Activated naive CD8-positive, alpha-beta T cell (primary cell): Measurements from ENCODE around the gene PRIMPOL.

ENCODE experiments used
- H3K27ac Mint-ChIP-seq: one replicate; pipeline ENCODE4 v1.8.0; 2021; ENCODE audit warnings: mixed read lengths
- H3K27me3 Mint-ChIP-seq: one replicate; pipeline ENCODE4 v1.8.0; 2021; ENCODE audit warnings: mixed read lengths
- H3K36me3 Mint-ChIP-seq: one replicate; pipeline ENCODE4 v1.8.0; 2021; ENCODE audit warnings: mixed read lengths
- H3K4me1 Mint-ChIP-seq: one replicate; pipeline ENCODE4 v1.8.0; 2021; ENCODE audit warnings: low read depth, mixed read lengths
- H3K4me3 Mint-ChIP-seq: one replicate; pipeline ENCODE4 v1.8.0; 2021; ENCODE audit warnings: mild to moderate bottlenecking, mixed read lengths
- H3K9me3 Mint-ChIP-seq: one replicate; pipeline ENCODE4 v1.8.0; 2021; ENCODE audit warnings: low read depth, mixed read lengths

The PRIMPOL gene

DNA sequence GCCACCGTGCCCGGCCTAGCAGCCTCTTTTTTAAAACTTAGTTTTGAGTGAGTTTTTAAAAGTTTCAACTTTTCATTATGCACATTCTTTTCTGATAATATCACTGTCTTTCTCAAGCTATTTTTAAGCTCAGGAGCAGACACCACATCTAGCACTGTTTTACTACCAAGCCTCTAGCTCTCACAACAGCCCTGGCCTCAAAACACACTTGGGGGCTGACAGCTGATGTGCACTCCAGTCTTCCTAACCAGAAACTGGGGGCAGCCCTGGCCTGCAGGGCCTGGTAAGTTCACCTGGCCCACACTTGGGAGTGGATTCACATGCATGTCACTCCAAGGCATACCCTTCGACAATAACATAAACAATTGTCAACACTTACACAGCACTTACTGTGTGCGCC, 50.4 kb downstream of the PRIMPOL start:
- Mint-ChIP-seq H3K27me3 (no peaks in the 10 kb centered on the region), H3K9me3 (no peaks in the 10 kb centered on the region), H3K36me3 (peaks cover 12% of the 10 kb centered on the region), H3K4me1 (no peaks in the 10 kb centered on the region), H3K4me3 (no peak overlapping the region), H3K27ac (no peak overlapping the region)

DNA sequence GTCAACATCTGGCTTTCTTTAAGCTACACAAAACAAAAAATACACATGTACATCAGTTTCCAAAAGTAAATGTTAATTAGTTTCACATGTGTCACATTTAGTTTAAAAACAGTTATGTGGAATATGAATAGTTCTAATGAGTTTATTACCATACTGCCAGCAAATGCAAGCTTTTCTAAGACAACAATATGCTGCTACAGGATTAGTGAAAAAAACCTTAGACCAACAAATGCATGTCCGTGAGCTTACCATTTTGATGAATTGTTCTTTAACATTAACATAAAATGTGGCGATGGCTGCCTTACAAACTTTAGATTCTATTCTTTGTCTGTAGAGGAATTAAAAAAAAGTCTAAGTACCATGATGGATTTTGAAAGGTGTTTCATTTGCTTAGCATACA, 52.6 kb downstream of the PRIMPOL start:
- Mint-ChIP-seq H3K36me3 (peaks cover 22% of the 10 kb centered on the region), H3K4me1 (peaks cover 1% of the 10 kb centered on the region), H3K27me3 (no peaks in the 10 kb centered on the region), H3K27ac (no peak overlapping the region), H3K9me3 (no peaks in the 10 kb centered on the region), H3K4me3 (no peak overlapping the region)

DNA sequence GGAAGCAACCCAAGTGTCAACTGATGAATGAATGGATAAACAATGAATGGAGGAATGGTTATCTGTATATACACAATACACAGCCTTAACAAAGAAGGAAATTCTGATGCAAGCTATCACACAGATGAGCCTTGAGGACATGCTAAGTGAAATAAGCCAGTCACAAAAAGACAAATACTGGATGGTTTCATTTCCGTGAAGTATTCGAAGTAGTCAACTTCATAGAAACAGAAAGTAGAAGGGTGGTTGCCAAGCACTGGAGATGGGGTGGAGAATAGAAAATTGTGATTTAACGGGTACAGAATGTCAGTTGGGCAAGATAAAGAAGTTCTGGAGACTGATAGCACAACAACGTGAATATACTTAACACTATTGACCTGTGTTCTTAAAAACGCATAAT, 56.2 kb downstream of the PRIMPOL start:
- H3K36me3 Mint-ChIP-seq = peaks cover 19% of the 10 kb centered on the region
- H3K4me3 Mint-ChIP-seq = no peak overlapping the region
- H3K4me1 Mint-ChIP-seq = peaks cover 1% of the 10 kb centered on the region
- H3K27me3 Mint-ChIP-seq = no peaks in the 10 kb centered on the region
- H3K27ac Mint-ChIP-seq = no peak overlapping the region
- no peaks in the 10 kb centered on the region for H3K9me3 Mint-ChIP-seq

DNA sequence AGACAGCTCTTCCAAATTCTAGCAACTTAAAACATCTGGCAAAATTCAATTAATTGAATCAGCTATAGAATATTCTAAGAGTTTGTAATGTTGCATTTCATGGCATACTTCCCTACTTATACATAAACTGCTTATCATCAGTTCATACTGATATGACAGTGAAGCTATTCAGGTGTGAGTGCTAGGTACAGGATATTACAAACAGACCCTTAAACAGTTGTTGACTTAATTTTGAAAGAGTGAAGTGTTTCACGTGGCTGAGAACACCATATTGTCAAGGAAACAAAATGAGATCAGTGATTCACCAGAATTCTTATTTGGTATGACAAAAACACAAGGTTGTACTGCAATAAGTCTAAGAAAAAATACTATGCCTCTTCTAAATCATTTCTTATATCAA, 56.9 kb downstream of the PRIMPOL start:
- H3K36me3 Mint-ChIP-seq = peaks cover 19% of the 10 kb centered on the region
- H3K27ac Mint-ChIP-seq = no peak overlapping the region
- peaks cover 1% of the 10 kb centered on the region for H3K4me1 Mint-ChIP-seq
- H3K27me3 Mint-ChIP-seq = no peaks in the 10 kb centered on the region
- no peak overlapping the region for H3K4me3 Mint-ChIP-seq
- no peaks in the 10 kb centered on the region for H3K9me3 Mint-ChIP-seq

DNA sequence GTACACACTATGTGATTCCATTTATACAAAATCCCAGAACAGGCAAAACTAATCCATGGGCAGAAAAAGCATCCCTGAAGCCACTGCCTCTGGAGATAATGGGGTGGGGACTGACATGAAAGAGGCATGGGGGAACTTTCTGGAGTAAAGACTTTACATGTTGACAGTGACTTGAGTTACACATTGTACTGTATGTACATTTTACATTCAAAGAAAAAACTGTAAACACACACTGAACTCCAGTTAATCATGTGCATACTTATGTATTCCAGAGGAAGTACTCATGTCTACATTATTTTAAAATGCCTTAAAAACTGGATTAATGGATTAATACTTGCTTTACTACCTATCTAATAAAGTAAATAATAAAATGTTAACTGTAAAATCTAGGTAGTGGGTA, 62.8 kb downstream of the PRIMPOL start:
- H3K9me3 Mint-ChIP-seq = no peaks in the 10 kb centered on the region
- no peak overlapping the region for H3K4me3 Mint-ChIP-seq
- H3K36me3 Mint-ChIP-seq = peaks cover 11% of the 10 kb centered on the region
- no peaks in the 10 kb centered on the region for H3K4me1 Mint-ChIP-seq
- no peak overlapping the region for H3K27ac Mint-ChIP-seq
- H3K27me3 Mint-ChIP-seq = no peaks in the 10 kb centered on the region

DNA sequence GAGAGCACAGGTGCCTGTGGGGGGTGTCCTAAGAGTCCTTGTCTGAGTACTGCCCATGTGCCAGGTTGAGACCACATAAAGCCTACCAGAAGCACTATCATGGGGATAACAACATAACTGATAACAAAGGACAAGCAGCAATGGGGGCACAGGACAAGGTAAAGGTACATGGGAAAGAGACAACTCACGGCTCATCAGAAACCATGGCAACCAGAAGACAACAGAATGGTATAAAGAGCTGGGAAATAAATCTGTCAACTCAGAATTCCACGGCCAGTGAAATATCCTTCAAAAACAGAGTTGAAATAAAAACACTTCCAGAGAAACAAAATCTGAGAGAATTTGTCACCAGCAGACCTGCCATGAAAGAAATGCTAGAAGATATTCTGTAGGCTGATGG, 64.3 kb downstream of the PRIMPOL start:
- Mint-ChIP-seq H3K4me1 (no peaks in the 10 kb centered on the region), H3K27ac (no peak overlapping the region), H3K9me3 (no peaks in the 10 kb centered on the region), H3K36me3 (peaks cover 17% of the 10 kb centered on the region), H3K4me3 (no peak overlapping the region), H3K27me3 (no peaks in the 10 kb centered on the region)

DNA sequence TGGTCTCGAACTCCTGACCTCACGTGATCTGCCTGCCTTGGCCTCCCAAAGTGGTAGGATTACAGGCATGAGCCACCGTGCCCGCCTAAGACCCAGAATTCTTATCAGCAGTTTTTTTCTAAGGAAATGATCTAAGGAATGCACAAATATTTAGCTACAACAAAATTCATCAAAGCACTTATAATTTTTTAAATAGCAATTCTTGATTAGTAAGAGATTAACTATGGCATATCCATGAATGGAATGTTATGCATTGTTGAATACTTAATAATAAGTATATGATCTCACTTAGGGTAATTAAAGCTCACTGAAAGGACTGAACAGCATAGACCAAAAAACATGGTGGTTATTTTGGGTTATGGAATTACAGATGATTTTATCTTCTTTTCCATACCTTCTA, 66.0 kb downstream of the PRIMPOL start:
- H3K4me1 Mint-ChIP-seq = no peaks in the 10 kb centered on the region
- H3K36me3 Mint-ChIP-seq = peaks cover 26% of the 10 kb centered on the region
- H3K27ac Mint-ChIP-seq = no peak overlapping the region
- no peaks in the 10 kb centered on the region for H3K9me3 Mint-ChIP-seq
- H3K27me3 Mint-ChIP-seq = no peaks in the 10 kb centered on the region
- no peak overlapping the region for H3K4me3 Mint-ChIP-seq

DNA sequence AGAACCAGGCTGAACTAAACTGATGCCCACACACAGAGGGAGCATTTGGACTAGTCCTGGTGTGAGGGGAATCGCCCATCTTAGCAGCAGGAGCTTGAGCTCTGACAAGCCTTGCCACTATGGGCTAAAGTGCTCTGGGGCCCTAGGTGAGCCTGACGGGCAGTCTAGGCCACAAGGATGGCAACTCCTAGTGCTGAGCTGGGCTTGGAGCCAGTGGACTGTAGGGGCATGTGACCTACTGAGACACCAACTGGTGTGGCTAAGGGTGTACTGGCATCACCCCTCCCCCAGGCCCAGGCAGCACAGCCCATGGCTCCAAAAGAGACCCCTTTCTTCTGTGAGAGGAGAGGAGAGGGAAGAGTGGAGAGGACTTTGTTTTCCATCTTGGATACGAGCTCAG, 69.9 kb downstream of the PRIMPOL start:
- no peaks in the 10 kb centered on the region for H3K27me3 Mint-ChIP-seq
- H3K4me1 Mint-ChIP-seq = no peaks in the 10 kb centered on the region
- H3K36me3 Mint-ChIP-seq = peaks cover 44% of the 10 kb centered on the region
- peaks cover 5% of the 10 kb centered on the region for H3K9me3 Mint-ChIP-seq
- no peak overlapping the region for H3K27ac Mint-ChIP-seq
- no peak overlapping the region for H3K4me3 Mint-ChIP-seq

DNA sequence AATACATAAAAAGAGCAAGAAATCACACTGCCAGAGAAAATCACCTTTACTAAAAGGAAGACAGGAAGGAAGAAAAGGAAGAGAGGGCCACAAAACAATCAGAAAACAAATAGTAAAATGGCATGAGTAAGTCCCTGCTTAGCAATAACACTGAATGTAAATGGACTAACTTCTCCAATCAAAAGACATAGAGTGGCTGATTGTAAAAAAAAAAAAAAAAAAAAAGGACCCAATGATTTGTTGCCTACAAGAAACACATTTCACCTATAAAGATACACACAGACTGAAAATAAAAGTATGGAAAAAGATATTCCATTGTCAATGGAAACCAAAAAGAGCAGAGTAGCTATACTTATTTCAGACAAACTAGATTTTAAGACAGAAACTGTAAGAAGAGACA, 71.7 kb downstream of the PRIMPOL start:
- no peak overlapping the region for H3K4me3 Mint-ChIP-seq
- H3K27me3 Mint-ChIP-seq = no peaks in the 10 kb centered on the region
- H3K27ac Mint-ChIP-seq = no peak overlapping the region
- H3K9me3 Mint-ChIP-seq = peaks cover 5% of the 10 kb centered on the region
- peaks cover 42% of the 10 kb centered on the region for H3K36me3 Mint-ChIP-seq
- no peaks in the 10 kb centered on the region for H3K4me1 Mint-ChIP-seq

DNA sequence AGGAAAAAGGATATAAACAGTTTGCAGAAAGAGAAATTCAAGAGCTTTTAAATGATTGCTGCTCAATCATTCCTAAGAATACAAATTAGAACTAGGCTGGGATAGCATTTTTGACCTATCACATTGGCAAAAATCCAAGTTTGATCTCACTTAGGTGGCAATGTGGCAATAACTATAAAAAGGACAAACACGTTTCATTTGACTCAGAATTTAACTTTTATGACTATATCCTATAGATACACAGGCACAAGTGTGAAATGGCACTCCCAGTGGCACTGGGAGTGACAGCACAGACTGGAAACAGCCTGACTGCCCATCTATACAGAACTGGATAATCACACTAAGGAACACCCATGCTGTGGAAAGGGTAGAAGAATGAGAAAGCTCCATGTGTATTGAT, 73.3 kb downstream of the PRIMPOL start:
- H3K27me3 Mint-ChIP-seq = no peaks in the 10 kb centered on the region
- H3K4me1 Mint-ChIP-seq = no peaks in the 10 kb centered on the region
- peaks cover 43% of the 10 kb centered on the region for H3K36me3 Mint-ChIP-seq
- no peak overlapping the region for H3K4me3 Mint-ChIP-seq
- peaks cover 5% of the 10 kb centered on the region for H3K9me3 Mint-ChIP-seq
- no peak overlapping the region for H3K27ac Mint-ChIP-seq

DNA sequence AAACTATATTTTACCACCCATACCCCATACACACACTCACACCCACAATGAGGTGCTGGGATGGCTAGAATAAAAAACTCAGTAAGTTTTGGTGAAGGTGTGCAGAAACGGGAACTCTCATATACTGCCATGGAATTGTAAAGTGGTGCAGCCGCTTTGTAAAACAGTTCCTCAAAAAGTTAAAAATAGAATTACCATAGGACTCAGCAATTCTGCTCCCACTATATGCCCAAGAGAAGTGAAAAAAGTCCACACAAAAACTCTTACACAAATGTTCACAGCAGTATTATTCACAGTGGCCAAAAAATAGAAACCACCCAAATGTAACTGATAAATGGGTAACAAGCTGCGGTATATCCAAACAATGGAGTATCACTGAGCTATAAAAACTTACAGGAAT, 77.9 kb downstream of the PRIMPOL start:
- Mint-ChIP-seq H3K27ac (no peak overlapping the region), H3K9me3 (no peaks in the 10 kb centered on the region), H3K36me3 (peaks cover 20% of the 10 kb centered on the region), H3K4me3 (no peak overlapping the region), H3K27me3 (no peaks in the 10 kb centered on the region), H3K4me1 (peaks cover 4% of the 10 kb centered on the region)

DNA sequence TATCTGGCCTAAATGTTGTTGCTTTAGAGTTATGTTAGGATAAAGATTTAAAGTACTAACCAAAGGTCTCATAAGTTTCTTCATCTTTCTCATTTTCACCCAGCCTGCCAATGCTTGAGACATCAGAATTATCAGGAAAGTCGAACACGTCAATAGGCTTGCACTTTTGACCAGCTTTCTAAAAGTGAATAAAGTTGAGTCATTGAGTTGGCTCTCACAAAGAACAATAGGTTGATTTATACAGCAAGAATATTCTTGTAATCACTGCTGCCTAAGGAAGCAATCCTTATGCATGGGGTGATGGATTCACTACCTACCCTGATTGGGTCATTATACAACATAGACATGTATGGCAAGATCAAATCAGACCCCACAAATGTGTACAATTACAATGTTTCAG, 79.3 kb downstream of the PRIMPOL start:
- Mint-ChIP-seq H3K36me3 (peaks cover 13% of the 10 kb centered on the region), H3K4me3 (no peak overlapping the region), H3K27me3 (no peaks in the 10 kb centered on the region), H3K27ac (no peak overlapping the region), H3K9me3 (no peaks in the 10 kb centered on the region), H3K4me1 (peaks cover 8% of the 10 kb centered on the region)

DNA sequence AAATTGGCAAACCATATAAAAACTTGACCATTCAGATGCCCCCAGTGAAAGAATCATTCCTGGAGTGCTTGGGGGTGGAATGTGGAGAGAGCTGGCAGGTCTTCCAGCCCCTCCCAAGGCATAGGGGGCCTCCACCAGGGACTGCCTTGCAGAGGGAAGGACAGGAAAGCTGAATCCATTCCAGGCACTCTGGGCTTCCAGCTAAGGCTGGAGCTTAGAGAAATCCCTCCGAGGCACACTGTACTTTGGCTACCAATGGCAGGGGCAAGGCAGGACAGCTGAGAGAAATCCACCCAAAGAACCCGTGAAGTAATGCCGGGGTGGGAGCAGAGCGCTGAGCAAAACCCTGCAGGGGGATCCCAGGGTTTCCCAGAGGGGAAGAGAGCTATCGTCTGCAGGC, 80.4 kb downstream of the PRIMPOL start:
- no peak overlapping the region for H3K27ac Mint-ChIP-seq
- H3K36me3 Mint-ChIP-seq = peaks cover 9% of the 10 kb centered on the region
- H3K9me3 Mint-ChIP-seq = no peaks in the 10 kb centered on the region
- no peaks in the 10 kb centered on the region for H3K27me3 Mint-ChIP-seq
- H3K4me3 Mint-ChIP-seq = no peak overlapping the region
- peaks cover 15% of the 10 kb centered on the region for H3K4me1 Mint-ChIP-seq

DNA sequence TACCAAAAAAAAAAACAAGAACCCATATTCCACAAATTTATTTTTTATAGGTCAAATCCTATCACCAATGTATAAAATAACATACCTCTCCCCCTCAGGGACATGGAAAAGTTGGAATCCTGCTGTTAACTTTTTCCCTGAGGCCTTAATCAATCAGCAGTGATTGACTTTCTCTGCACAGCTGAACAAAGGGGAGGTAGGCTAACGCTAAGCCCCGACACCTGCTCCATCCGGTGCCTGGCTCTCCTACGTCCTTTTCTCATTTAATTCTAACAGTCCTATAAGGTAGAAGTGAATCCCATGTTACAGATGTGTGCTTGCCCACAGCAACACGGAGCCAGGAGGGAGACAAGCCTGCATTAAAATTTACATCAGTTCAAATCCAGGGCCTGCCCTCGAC, 81.5 kb downstream of the PRIMPOL start:
- H3K9me3 Mint-ChIP-seq = no peaks in the 10 kb centered on the region
- H3K36me3 Mint-ChIP-seq = peaks cover 7% of the 10 kb centered on the region
- peaks cover 15% of the 10 kb centered on the region for H3K4me1 Mint-ChIP-seq
- H3K4me3 Mint-ChIP-seq = no peak overlapping the region
- H3K27ac Mint-ChIP-seq = no peak overlapping the region
- H3K27me3 Mint-ChIP-seq = no peaks in the 10 kb centered on the region

DNA sequence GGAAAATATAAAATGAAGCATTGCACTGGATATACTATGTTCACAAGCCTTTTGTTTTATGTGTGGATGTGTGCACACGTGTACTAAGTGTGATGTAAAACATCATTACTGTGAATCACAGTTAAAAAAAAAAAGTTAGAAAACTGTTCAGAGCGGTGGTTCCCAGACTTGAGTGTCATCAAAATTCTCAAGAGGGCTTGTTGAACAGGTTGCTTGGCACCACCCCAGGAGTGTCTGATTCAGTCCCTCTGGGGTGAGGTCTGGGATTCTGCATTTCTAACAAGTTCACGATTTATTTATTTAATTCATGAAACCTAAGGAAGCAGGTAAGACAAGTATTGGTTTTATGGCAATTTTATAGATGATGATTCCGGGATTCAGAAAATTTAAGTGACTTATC, 82.6 kb downstream of the PRIMPOL start:
- no peaks in the 10 kb centered on the region for H3K9me3 Mint-ChIP-seq
- H3K27ac Mint-ChIP-seq = no peak overlapping the region
- no peaks in the 10 kb centered on the region for H3K27me3 Mint-ChIP-seq
- H3K36me3 Mint-ChIP-seq = peaks cover 7% of the 10 kb centered on the region
- peak overlapping the region; percentile 94 for H3K4me3 Mint-ChIP-seq
- peaks cover 15% of the 10 kb centered on the region for H3K4me1 Mint-ChIP-seq

DNA sequence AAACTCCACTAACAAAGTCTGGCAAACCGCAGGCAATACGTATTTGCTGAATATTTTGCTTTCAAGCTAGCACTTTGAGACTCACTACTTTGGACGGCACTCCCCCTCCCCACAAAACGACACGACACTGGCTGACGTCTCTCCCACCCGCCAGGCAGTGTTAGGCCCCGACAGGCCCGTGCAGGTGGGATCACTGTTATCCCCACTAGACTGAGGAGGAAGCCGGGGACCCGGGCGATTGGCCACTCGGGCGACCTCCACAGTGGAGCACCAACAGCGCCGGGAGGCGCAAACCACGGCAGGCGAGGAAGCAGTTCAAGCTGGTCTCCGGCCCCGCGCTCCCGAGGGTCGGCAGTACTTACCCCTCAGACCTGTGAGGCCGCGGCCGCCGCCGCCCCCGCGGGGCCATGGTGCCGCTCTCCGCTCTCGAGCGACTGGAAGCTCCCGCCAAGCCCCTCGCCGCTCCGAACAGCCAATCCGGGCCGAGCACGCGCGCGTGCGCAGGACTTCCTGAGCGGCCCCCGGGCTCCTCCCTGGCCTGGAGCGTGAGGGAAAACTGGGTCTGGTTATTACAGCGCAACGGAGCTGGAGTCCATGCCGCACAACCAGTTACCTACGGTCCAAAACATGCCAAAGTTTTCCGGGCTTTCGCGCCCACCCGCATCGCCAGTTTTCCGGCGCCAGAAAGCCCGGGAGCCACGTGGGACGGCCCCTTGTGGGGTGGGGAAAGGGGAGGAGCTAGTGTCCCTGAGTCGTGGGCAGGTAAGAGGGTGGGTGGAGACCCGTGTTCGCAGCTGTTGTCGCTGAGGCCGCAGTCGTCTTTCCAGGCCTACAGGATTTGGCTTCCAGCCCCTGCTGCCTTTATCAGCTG, 84.4 kb downstream of the PRIMPOL start, which contains the start of gene CENPU:
Gene CENPU, minus strand, starts transcription at position 443 of the 871 bp plus-strand sequence. Its CDS starts 34 bp downstream, at position 409.
- Mint-ChIP-seq H3K36me3 (no peaks in the 10 kb centered on the region), H3K4me3 (peak within 1 kb of the TSS; percentile 94), H3K27ac (peak within 1 kb of the TSS; percentile 90), H3K9me3 (no peaks in the 10 kb centered on the region), H3K27me3 (no peaks in the 10 kb centered on the region), H3K4me1 (peaks cover 15% of the 10 kb centered on the region)
